Erythroblast (primary cell): ENCODE measurements around the gene LRMDA.

Experiments used
- GATA1 ChIP-seq: IDR thresholded peaks from 2 replicates; pipeline ENCODE4 v1.6.1; 2011; ENCODE audit warnings: low read depth, mild to moderate bottlenecking, control low read depth, low read length, moderate library complexity
- POLR2A ChIP-seq: IDR thresholded peaks from 2 replicates; pipeline ENCODE4 v1.6.1; 2011; ENCODE audit warnings: mild to moderate bottlenecking, low read length

GRCh38 chr10:75476569-75476968 lies 45.1 kb downstream of the LRMDA start:
- TF ChIP-seq POLR2A (no peak), GATA1 (no peak)
